IPS-18c (cell line): ENCODE data around the gene TCN2.
"Not testable (repeated sequence)": the region's sequence is repeated elsewhere in the genome, so short reads cannot be mapped to it uniquely, and the experiment has no call there.

ENCODE experiments used
- H3K4me3 ChIP-seq: 2 replicates; pipeline ENCODE4 v1.7.0; 2013; ENCODE audit warnings: low read depth, mild to moderate bottlenecking, low read length, moderate library complexity; ENCODE audit not compliant: insufficient read depth
- H3K9me3 ChIP-seq: one replicate; pipeline ENCODE4 v1.6.1; 2013; ENCODE audit warnings: mild to moderate bottlenecking, low read length, moderate library complexity; ENCODE audit not compliant: control insufficient read depth, insufficient read depth

The TCN2 gene

DNA sequence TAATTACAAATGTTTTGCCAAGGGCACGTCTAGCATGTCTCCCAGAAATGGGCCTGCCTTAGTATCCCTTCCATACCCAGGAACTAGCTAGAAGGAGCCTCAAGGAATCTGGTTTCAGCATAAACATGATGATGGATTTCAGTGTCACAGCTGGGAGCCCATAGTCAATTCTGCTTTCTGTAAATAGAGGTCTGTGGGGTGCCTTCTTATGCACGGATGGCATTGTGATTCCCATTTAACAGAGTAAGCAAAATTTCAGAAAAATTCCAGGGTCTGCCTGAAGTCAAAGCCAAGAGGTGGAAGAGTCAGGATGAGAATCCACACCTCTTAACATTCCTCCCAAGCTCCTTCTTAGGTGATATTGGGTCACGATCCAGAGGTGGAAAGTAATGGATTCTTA is 48.6 kb downstream of the TCN2 start:
- Histone ChIP-seq H3K4me3 (no peak overlapping the region), H3K9me3 (no peaks in the 10 kb centered on the region)

DNA sequence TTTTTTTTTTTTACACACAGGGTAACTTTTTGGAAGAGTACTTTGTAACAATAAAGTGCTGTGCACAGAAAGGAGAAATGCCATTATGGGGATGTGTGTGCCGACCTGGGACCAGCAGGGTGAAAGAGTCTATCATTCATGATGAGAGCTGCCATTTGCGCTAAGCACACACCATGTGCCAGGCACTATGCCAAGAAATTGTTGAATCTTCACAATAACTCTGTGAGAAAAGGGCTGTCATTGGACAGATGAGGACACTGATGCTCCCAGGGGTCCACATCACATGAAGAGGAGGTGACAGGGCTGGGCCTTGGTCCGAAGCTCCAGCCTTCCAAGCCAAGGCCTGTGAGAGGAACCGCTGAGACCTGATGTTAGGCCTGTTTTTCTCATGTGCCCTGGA is 55.1 kb downstream of the TCN2 start:
- Histone ChIP-seq H3K9me3 (no peaks in the 10 kb centered on the region), H3K4me3 (no peak overlapping the region)

DNA sequence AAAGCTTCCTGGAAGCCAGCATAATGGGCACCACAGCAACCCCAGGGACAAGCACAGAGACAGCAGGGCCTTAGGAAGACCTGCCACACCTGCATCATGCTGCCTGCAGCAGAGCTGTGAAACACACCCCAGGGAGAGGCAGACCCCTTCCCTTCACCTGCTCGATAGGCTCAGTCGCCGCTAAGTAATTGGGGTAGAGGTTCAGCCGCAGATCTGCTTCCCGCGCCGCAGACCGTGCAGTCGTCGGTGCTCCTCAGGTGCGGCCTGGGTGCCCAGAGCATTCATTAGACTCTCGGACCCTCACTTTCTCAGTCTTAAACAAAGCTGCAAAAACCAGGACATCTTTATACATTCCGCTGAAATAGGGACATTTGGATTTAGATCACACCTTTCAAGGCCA is 57.8 kb downstream of the TCN2 start:
- H3K9me3 ChIP-seq = no peaks in the 10 kb centered on the region
- H3K4me3 ChIP-seq = no peak overlapping the region

DNA sequence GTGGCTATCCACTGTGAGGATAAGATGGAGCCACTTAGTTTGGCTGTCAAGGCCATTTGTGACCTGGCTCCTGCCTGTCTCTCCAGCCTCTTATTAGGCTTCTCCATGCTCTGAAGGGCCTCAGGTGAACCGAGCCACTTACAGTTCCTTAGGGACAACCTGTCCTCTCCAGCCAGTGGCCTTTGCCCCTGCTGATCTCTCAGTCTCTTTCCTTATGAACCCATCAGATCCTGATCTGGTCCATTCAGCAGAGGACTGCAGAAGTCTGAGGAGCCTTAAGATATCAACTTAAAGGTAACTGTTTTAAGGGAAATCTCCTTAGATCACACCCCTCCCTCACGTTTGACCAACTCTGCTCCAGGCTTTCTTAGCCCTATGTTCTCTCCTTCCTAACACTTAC is 58.3 kb downstream of the TCN2 start:
- Histone ChIP-seq H3K9me3 (no peaks in the 10 kb centered on the region), H3K4me3 (no peak overlapping the region)

DNA sequence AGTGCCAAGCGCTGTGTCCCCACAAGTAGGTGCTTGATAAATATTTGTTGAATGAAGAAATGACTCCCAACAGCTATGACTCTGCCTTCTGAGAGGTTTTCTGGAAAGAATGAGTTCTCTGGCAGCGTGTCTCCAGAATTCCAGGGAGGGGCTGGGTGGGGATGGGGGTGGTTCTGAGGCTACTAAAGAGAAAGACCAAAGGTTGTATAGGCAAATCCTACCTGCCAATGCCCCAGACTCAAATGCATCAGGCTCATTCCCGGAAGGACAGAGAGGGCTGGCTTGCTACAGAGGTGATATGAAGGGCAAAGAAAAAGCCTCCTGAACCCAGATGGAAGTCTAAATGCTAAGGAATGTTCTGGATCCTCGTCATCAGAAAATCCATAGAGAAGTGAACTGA is 58.8 kb downstream of the TCN2 start:
- Histone ChIP-seq H3K4me3 (no peak overlapping the region), H3K9me3 (no peaks in the 10 kb centered on the region)

DNA sequence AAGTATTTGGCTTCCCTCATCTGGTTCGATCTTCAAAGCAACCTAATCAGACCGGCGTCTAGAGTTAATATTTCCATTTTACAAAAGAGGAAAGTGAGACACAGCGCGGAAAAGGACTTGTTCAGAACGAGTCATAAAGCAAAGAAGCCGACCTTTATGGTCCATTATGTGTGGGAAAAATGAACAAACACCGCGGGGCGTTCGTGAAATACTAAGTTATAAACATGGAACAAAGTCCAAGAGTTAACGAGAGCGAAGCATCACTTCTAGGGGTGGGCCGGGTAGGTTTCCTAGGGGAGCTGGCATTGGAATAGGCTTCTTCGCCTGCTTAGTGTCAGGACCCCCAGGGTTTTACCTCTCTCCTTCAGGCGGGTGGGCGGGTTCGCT is 60.1 kb downstream of the TCN2 start:
- no peaks in the 10 kb centered on the region for H3K9me3 ChIP-seq
- peak overlapping the region; percentile 89; the same call in 1 of the 2 replicates for H3K4me3 ChIP-seq

DNA sequence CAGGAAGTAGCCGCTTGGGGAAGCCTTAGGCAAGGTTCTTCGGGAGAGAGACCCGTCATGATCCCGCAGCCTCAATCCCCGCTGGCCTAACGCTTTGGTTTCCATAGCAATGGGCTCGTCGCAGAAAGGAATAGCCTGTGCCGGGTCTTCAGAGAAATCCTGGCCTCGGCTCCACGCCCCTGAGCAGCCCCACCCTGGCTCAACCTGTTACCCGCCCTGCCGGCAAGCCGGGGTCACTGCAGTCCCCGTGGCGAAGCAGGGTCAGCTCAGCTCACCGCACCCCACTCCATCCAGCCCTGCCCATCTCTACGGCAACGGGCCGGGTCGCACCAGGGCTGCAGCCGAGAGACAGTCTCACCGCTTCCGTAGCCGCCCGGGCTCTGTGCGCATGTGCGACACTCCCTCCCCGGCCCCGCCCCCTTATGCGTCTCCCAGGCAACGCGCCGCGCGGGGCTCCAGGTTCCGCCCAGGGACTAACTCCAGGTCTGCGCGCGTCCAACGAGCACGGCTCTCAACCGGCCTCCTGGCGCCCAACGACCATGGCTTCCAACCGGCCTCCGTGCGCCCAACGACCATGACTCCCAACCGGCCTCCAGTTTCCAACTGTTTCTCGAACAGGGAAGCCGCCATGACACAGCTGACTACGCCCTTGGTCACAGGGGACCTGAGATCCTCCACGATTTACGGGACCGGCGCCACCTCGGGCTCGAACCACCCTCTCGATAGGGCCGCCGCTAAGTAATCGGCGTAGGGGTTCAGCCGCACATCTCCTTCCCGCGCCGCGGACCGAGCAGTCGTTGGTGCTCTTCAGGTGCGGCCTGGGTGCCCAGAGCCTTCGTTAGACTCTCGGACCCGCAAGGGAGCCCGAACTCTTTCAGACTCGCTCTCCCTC is 60.8 kb downstream of the TCN2 start, which contains the start of gene DUSP18:
Gene DUSP18 (minus strand): TSS at position 382 of the 892 bp plus-strand sequence. CDS start 3,872 bp downstream, outside the sequence.
- peak within 1 kb of the TSS; percentile 89 for H3K4me3 ChIP-seq
- no peaks in the 10 kb centered on the region for H3K9me3 ChIP-seq

DNA sequence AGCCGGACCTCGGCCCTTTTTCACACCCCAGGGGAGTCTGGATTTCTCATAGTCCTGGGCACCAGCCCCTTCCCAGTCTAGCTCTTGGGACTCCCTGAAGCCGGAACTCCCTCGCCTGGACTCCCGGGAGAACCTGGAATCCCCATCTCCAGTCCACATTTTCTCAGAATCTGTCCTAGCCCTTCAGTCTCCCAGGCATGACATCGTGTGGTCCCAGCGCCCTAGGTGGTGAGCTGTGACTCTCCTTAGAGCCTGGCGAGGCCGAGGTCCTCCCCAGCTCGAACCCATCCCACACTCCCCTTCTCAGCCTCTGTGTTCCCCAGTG is 61.4 kb downstream of the TCN2 start:
- Histone ChIP-seq H3K4me3 (peak overlapping the region; percentile 89), H3K9me3 (no peaks in the 10 kb centered on the region)

DNA sequence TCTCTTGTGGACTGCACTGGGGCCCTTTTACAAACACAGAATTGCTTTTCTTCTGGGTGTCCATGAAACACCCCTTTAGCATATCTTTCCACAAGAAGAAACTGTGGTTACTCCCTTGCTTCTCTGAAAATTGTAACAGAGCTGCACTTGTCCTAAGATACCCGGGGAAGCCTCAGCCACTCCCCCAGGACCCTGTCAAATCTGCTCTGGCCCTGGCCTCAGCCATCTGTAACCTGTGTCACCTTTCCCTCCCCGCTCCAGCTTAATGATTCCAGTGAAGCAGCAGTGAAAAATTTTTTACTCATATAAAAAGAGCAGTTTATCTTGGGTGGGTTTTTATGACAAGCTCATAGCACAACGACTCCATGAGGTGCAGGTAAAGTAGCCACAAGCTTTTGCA is 64.1 kb downstream of the TCN2 start:
- Histone ChIP-seq H3K4me3 (no peak overlapping the region), H3K9me3 (no peaks in the 10 kb centered on the region)

DNA sequence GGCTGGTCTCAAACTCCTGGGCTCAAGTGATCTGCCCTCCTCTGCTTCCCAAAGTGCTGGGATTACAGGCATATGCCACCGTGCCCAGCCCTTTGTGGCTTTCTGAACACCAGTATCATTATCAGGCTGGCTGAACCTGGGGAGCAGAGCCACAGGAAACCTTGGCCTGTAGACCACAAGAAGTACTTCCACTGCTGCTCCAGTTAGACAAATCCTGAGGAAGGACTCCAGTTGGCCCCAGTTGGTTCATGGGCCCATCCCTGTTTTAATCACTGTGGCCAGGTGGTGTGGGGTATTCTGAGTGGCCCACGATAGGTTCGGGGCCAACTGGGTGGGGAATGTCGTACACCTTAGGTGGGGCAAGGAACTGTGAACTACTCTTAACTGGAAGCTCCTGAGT is 66.2 kb downstream of the TCN2 start:
- Histone ChIP-seq H3K4me3 (no peak overlapping the region), H3K9me3 (no peaks in the 10 kb centered on the region)

DNA sequence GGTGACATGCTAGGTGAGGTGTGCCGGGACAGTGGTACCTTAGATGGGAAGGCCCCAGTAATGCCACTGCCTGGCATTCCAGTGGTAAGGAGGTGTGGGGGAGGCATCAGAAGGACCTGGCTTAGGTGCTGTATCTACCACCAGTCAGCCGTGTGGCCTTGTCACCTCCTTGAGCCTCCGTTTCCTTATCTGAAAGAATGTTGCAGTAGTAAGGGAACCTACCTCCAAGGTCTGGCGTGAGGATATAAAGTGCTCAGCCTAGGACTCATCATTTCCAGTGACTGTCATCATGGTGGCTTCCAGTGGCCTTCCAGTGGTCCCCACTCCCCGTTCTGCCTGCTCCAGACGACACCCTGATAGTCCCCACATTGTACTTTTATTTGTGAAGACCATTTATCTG is 67.5 kb downstream of the TCN2 start:
- no peaks in the 10 kb centered on the region for H3K9me3 ChIP-seq
- no peak overlapping the region for H3K4me3 ChIP-seq

DNA sequence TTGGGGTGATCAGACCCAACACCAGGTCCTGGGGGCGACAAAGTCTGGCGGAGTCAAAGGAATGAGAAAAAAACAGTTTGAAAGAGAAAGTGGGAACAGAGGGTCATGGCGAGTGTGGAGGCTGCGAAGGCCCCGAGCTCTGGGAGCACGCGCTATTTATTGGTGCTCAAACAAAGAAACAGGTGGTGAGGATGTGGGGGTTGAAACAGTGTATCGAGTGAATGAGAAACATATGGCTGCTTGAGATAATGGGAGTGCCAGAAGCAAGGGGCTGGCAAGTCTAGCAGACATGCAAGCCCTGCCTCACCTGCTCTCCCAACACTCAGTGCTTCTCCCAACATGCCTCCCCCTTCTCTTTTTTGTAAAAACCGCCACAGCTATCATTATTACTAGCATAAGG is 68.5 kb downstream of the TCN2 start:
- Histone ChIP-seq H3K4me3 (no peak overlapping the region), H3K9me3 (no peaks in the 10 kb centered on the region)

DNA sequence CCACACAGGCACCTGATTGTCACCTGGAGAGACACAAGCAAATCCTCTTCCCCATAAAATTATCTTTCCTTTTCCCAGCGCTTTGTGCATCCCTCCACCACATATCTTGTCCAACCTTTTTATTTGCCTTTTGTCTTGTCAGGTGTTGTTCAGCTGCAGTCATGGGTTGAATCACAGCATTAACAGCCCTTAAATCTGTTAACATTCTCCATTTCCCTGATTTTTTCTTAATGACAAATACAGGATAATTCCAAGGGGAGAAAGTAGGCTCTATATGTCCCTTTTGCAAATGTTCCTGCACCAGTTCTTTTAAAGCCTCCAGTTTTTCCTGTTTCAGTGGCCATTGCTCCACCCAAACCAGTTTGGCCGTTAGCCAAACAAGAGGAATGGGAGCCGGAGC is 69.6 kb downstream of the TCN2 start:
- not testable (repeated sequence) for H3K4me3 ChIP-seq, H3K9me3 ChIP-seq
